Activated B cell treated with CpG ODN at 0.5 μM for 24 hours (primary cell): ENCODE data around the gene CNDP1. TPM values are rescaled to one million over a fixed set of nuclear protein-coding genes. Genes with fewer than 3 reads are reported as not detected.

Experiments
- ATAC-seq: fragments of 200-7000 bp; cut with Tn5 transposase; one replicate; pipeline ENCODE4 v1.10.0; 2021; ENCODE audit warnings: low read depth, mild to moderate bottlenecking, moderate library complexity
- CTCF ChIA-PET: fragments of 350-600 bp; sonication (Branson Sonifier 250); formaldehyde crosslinking; loops from one replicate; lab custom pipeline; 2021; ENCODE audit warnings: antibody characterized with exemption; lab: Charles Lee
- POLR2A ChIA-PET: fragments of 350-600 bp; sonication (Branson Sonifier 250); formaldehyde crosslinking; loops from one replicate; lab custom pipeline; 2021; ENCODE audit warnings: antibody characterized with exemption; lab: Charles Lee
- DNase-seq: peaks from one replicate; pipeline ENCODE4 v3.0.0; 2022
- H3K27ac Mint-ChIP-seq: one replicate; pipeline ENCODE4 v1.8.0; 2020; ENCODE audit warnings: mixed read lengths
- H3K27me3 Mint-ChIP-seq: one replicate; pipeline ENCODE4 v1.8.0; 2021; ENCODE audit warnings: mixed read lengths
- H3K36me3 Mint-ChIP-seq: one replicate; pipeline ENCODE4 v1.8.0; 2021; ENCODE audit warnings: low read depth, mixed read lengths
- H3K4me1 Mint-ChIP-seq: one replicate; pipeline ENCODE4 v1.8.0; 2021; ENCODE audit warnings: mixed read lengths
- H3K4me3 Mint-ChIP-seq: one replicate; pipeline ENCODE4 v1.8.0; 2020; ENCODE audit warnings: mild to moderate bottlenecking, mixed read lengths
- H3K9me3 Mint-ChIP-seq: one replicate; pipeline ENCODE4 v1.8.0; 2020; ENCODE audit warnings: mixed read lengths
- intact Hi-C: fragments of 100-400 bp; cut with micrococcal nuclease; formaldehyde crosslinking; loops from one replicate; pipeline ENCODE4 v1.15.1; 2024
- total RNA-seq: library from RNA; stranded (reverse); gene quantifications from 2 replicates; pipeline ENCODE4 v1.2.3, GENCODE V29; 2022
- TF ChIP-seq, protein P1 (sequence below): fragments of 200-600 bp; IDR thresholded peaks from one replicate; pipeline ENCODE4 v1.8.0; 2022; ENCODE audit warnings: antibody characterized with exemption, mild to moderate bottlenecking

CNDP1 gene
- total RNA-seq, 1 donor from 2014 or later = 0.33 TPM

DNA sequence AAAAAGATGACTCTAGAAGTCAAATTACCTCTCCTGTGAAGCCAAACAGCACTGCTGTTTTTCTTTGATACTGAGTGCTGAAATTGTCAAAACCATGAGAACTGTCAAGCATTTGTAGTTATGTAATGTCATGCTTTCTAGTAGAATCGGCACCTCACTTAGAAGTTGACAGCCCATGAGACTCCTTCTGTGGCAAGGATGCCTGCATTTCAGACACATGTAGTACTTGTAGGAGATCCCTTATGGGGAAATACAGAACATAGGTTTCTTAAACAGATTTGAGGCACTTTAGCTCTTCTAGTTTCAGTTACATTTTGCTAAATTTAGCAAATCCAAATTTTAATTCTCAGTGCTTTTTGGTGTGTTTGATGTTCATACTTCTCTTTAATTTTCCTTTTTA lies 79.1 kb downstream of the CNDP1 start:
- TF ChIP-seq, protein P1, sequence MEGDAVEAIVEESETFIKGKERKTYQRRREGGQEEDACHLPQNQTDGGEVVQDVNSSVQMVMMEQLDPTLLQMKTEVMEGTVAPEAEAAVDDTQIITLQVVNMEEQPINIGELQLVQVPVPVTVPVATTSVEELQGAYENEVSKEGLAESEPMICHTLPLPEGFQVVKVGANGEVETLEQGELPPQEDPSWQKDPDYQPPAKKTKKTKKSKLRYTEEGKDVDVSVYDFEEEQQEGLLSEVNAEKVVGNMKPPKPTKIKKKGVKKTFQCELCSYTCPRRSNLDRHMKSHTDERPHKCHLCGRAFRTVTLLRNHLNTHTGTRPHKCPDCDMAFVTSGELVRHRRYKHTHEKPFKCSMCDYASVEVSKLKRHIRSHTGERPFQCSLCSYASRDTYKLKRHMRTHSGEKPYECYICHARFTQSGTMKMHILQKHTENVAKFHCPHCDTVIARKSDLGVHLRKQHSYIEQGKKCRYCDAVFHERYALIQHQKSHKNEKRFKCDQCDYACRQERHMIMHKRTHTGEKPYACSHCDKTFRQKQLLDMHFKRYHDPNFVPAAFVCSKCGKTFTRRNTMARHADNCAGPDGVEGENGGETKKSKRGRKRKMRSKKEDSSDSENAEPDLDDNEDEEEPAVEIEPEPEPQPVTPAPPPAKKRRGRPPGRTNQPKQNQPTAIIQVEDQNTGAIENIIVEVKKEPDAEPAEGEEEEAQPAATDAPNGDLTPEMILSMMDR = no peak
- CTCF ChIA-PET = no interaction called here
- intact Hi-C loops = no loop called here
- POLR2A ChIA-PET = no interaction called here
- Mint-ChIP-seq H3K27me3 (no peaks in the 10 kb centered on the region), H3K27ac (no peak overlapping the region), H3K4me3 (no peak overlapping the region), H3K4me1 (peaks cover 22% of the 10 kb centered on the region), H3K9me3 (no peaks in the 10 kb centered on the region), H3K36me3 (no peaks in the 10 kb centered on the region)
- no peak for ATAC-seq
- DNase-seq = no peak

DNA sequence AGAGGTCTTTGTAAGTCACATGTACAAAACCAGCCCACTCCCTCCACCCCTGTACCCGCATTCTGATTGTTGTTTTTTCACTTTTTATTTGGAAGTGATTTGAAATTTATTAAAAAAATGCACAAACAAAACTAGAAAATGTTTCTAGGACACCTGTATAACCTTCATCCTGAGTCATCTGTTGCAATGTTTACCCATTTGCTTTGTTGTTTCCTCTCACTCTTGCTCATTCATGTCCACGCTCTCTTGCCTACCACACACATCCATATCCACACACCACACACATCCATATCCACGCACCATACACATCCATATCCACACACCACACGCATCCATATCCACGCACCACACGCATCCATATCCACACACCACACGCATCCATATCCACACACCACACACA lies 82.2 kb downstream of the CNDP1 start:
- intact Hi-C loops = no loop called here
- peaks cover 9% of the 10 kb centered on the region for H3K4me1 Mint-ChIP-seq
- H3K36me3 Mint-ChIP-seq = no peaks in the 10 kb centered on the region
- ChIA-PET CTCF (no interaction called here), POLR2A (no interaction called here)
- H3K4me3 Mint-ChIP-seq = no peak overlapping the region
- H3K27ac Mint-ChIP-seq = no peak overlapping the region
- DNase-seq (no peak), ATAC-seq (no peak)
- TF ChIP-seq, protein P1 = no peak
- H3K9me3 Mint-ChIP-seq = no peaks in the 10 kb centered on the region
- H3K27me3 Mint-ChIP-seq = no peaks in the 10 kb centered on the region

DNA sequence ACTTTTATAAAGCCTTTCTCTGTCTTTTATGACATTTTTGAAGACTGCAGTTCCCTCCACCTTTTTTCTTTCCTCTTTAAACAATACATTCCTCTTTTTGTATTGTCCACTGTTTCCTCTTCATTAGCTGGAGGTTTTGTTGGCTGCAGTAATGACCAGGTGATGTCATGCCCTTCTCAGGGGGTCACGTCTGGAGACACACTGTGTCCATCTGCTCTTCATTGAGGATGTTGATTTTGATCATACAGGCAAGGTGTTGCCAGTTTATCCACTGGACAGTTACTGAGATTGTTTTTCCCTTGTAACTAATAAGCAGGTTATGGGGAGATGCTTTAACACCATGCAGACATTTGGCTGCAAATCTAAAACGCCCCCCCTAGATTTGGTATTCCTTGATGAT lies 83.2 kb downstream of the CNDP1 start:
- no peaks in the 10 kb centered on the region for H3K36me3 Mint-ChIP-seq
- peaks cover 9% of the 10 kb centered on the region for H3K4me1 Mint-ChIP-seq
- ChIA-PET POLR2A (no interaction called here), CTCF (no interaction called here)
- intact Hi-C loops = no loop called here
- no peak for ATAC-seq
- H3K9me3 Mint-ChIP-seq = no peaks in the 10 kb centered on the region
- no peaks in the 10 kb centered on the region for H3K27me3 Mint-ChIP-seq
- H3K27ac Mint-ChIP-seq = no peak overlapping the region
- TF ChIP-seq, protein P1 = no peak
- H3K4me3 Mint-ChIP-seq = no peak overlapping the region
- no peak for DNase-seq

DNA sequence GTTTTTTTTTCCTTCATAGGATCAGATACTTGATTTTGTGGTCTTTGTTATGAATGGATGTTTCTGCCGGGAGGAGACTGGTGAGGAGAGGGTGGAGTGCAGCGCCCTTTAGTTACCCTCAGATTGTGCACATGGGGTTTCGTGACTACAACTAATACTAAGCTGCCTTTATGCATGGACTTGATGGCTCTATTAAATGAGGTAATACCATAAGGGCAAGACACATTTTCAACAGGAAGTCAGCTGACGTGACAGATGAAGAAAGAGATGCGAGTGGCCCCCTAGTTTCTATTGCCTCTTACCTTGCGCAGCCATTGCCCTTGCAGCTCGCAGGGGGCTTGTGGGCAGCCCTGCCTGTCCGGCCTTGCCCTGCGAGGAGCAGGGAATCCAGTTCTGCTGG lies 87.8 kb downstream of the CNDP1 start:
- no peak overlapping the region for H3K4me3 Mint-ChIP-seq
- H3K27ac Mint-ChIP-seq = no peak overlapping the region
- no peak for DNase-seq
- CTCF ChIA-PET = no interaction called here
- H3K4me1 Mint-ChIP-seq = peaks cover 6% of the 10 kb centered on the region
- no peaks in the 10 kb centered on the region for H3K36me3 Mint-ChIP-seq
- intact Hi-C loops = no loop called here
- POLR2A ChIA-PET = no interaction called here
- H3K27me3 Mint-ChIP-seq = no peaks in the 10 kb centered on the region
- TF ChIP-seq, protein P1 = no peak
- no peaks in the 10 kb centered on the region for H3K9me3 Mint-ChIP-seq
- ATAC-seq = no peak

DNA sequence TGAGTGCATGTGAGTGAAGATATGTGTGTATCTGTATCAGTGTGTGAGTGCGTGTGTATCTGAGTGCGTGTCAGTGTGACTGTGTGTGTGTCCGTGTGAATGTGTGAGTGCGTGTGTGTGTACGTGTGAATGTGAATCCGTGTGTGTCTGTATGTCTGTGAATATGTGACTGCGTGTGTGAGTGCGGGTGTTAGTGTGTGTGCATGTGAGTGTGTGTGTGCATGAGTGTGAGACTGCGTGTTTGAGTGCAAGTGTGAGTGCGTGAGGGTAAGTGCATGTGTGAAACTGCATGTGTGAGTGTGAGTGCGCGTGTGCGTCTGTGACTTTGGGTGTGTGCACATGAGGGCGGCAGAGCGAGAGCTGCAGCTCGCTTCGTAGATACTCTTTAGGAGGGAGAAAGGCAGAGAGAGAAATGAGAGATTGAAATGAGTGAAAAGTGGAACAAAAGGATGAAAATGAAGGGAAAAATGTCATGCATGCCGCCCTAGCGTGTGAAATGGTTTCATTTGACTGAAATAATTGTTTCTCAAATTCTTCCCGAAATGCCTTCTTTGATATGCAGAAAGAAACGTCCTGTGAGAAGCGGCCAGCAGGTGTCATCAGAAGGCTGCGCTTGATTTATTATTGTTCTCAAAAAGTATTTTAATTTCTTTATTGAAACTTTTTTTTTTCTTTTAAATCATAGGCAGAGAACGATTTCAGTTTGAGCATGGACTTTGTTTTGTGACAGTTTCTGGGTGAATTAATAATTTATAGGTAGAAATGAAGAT lies 88.9 kb downstream of the CNDP1 start:
- H3K27me3 Mint-ChIP-seq = no peaks in the 10 kb centered on the region
- DNase-seq = no peak
- ChIA-PET CTCF (no interaction called here), POLR2A (no interaction called here)
- intact Hi-C loops = loop anchor here (1.0 kb wide), 1 partner anchor 1726 kb away; no protein-coding TSS in a partner anchor
- H3K9me3 Mint-ChIP-seq = no peaks in the 10 kb centered on the region
- H3K4me1 Mint-ChIP-seq = peaks cover 11% of the 10 kb centered on the region
- H3K27ac Mint-ChIP-seq = no peak overlapping the region
- H3K36me3 Mint-ChIP-seq = no peaks in the 10 kb centered on the region
- no peak for ATAC-seq
- TF ChIP-seq, protein P1 = no peak
- H3K4me3 Mint-ChIP-seq = no peak overlapping the region
